Spleen (tissue), 7 donors: ENCODE data around the gene NIT2.

Experiments used
- POLR2A ChIP-seq, 3 donors: fragments of 450-650 bp; IDR thresholded peaks; one replicate each; pipeline ENCODE4 v1.5.1; 2017; ENCODE audit warnings: antibody characterized with exemption in 3 of 3, mild to moderate bottlenecking in 1 of 3
- TF ChIP-seq, protein P1 (sequence below), 11 experiments: fragments of 200-600 bp in 7 of 11; fragments of 450-650 bp in 4 of 11; sonication (generic) in 4 of 11; IDR thresholded peaks in 8 of 11; conservative IDR thresholded peaks in 3 of 11; 1 replicate in 7 of 11; 2 replicates in 4 of 11; pipeline versions ENCODE4 v1.4.0 to v1.8.0; 2016 to 2021; ENCODE audit warnings: antibody characterized with exemption in 11 of 11, inconsistent platforms in 4 of 11, mild to moderate bottlenecking in 1 of 11
- donor health status: DM: no; HTN: no; CAD: no; lungs with moderate emphysema.
- donor health status: DM: no; HTN: no; CAD: no.
- donor health status: DM: no; HTN: no; CAD: no.

DNA sequence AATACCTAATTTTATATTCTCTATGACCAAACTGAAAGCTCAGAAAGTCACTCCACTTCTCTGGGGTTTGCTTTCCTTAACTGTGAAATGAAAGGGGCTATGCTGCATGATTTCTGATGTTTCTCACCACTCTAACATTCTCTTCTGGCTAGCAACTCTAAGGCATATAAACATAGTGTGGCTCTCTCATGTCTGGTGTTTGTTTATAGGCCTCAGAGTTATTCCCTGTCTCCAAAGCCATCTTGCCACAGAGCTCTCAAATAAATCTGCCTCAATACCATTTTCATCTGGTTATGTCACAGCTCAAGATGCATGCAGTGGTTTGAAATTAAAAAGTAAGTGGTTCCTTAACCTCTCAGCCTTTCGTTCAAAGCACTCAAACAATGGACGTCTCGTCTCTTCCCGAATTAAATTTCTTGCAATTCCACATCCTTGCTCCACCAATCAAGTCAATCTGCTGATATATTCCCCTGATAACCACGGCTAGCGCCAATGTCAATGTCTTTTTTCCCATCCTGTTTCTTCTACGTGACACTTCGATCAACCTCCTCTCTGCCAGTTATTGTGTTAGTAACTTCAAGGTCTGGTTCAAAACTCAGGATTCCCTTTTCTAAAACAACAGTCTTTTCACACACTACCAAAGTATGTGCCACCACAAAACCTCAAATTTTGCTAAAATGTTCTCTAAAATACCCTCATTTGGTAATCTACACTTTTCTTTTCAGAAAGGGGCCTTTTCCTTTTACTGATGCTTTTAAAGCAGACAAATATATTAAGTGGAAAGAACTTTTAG is 50.4 kb downstream of the NIT2 start:
- TF ChIP-seq, protein P1, sequence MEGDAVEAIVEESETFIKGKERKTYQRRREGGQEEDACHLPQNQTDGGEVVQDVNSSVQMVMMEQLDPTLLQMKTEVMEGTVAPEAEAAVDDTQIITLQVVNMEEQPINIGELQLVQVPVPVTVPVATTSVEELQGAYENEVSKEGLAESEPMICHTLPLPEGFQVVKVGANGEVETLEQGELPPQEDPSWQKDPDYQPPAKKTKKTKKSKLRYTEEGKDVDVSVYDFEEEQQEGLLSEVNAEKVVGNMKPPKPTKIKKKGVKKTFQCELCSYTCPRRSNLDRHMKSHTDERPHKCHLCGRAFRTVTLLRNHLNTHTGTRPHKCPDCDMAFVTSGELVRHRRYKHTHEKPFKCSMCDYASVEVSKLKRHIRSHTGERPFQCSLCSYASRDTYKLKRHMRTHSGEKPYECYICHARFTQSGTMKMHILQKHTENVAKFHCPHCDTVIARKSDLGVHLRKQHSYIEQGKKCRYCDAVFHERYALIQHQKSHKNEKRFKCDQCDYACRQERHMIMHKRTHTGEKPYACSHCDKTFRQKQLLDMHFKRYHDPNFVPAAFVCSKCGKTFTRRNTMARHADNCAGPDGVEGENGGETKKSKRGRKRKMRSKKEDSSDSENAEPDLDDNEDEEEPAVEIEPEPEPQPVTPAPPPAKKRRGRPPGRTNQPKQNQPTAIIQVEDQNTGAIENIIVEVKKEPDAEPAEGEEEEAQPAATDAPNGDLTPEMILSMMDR (IDR thresholded peaks at IDR 0.05 in 8 of 11, conservative IDR thresholded peaks at IDR 0.05 in 3 of 11) = no peak
- TF ChIP-seq POLR2A (IDR thresholded peaks at IDR 0.05) = no peak
